GM20431 (cell line): ENCODE results near the gene PKD1.
"Not testable (repeated sequence)": the region's sequence is repeated elsewhere in the genome, so short reads cannot be mapped to it uniquely, and the experiment has no call there.

ENCODE experiments used
- in situ Hi-C: fragments of 300-500 bp; cut with MseI, MboI; formaldehyde crosslinking; loops from one replicate; pipeline ENCODE4 v1.15.0; 2020; ENCODE audit warnings: low sequenced_read_pairs; ENCODE audit not compliant: unreplicated experiment

The PKD1 gene

GRCh38 chr16:2135770-2136490, at the start of gene PKD1:
PKD1 (minus strand) TSS chr16:2135898; CDS start chr16:2135689, 209 bp downstream.
- in situ Hi-C loops, result not testable (repeated sequence)

GRCh38 chr16:2184962-2185361, 49.3 kb upstream of the PKD1 start:
- in situ Hi-C loops, result no loop called here

- in situ Hi-C loops, result no loop called here
These were observed 48.6 kb upstream of the PKD1 start for GRCh38 chr16:2184346-2184745.

DNA sequence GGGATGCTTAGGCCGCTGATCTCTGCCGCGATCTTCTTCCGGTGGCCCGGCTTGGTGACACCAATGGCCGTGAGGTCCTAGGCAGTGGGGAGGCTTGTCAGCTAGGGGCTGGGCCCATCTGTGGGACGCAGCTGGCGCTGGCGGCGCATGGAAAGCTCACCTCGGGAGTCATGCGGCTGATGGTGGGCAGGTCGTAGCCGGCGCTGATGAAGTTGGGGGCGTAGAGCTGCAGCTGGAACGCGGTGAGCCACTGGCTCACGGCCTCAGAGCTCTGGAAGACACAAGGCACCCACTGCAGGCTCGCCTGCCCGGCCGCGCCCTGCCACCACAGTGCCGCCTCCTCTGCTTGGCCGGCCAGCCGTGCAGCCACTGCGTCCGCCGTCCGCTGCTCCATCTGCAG, 48.0 kb upstream of the PKD1 start:
- in situ Hi-C loops, result no loop called here

DNA sequence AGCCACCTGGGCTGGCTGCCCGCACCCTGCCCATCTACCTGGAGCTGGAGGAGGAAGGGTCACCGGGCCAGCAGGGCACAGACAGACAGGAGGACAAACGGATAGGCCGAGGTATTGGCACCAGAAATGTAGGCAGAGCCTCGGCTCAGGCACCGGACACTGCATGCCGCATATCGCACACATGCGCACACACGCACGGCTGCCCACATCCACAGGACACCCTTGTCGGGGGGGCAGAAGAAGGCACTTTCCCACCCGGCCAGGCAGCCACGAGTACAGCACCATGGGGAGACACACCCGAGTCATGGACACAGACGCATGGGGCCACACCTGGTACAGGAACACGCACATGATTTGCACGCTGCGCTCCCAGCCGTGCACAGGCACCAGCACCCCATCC, 46.3 kb upstream of the PKD1 start:
- in situ Hi-C loops, result no loop called here

DNA sequence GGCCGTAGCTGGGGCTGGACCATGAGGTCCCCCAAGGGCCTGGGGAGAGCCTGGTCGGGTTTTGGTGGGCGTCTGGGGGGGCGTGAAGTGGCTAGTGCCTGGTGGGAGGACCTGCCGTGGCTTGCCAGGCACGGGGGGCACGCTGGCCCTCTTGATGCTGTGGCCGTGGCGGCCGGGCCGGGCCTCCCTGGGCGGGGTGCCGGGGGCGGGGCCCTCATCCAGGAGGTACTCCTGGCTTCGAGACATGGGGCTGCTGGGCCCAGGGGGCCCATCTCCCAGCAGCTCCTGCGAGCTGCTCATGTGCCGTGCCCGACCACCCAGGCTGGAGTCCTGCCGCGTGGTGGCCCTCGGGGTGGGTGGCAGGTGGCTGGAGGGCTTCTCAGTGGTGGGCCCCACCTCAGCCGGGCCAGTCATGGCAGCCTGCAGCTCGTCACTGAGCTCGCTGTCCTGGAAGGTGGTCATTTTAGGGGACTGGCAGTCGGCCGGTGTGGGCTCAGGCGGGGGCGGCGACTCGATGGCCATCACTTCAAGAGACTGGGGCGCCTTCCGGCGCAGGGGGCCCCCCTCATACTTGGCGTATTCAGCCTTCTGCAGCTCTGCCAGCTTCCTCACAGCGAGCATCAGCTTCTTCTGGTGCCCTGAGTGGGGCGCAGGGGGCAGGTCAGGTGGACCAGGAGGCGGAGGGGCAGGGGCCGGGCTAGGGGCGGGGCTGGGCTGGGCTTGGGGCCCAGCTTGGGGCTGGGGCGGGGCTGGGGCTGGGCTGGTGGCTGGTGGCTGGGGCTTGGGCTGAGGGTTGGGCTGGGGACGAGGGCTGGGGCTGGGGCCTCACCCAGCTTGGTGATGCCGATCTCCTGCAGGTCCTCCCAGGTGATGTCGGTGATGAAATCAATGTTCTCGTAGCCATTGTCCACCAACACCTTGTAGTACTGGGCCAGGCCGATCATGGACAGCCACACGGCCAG, 45.5 kb upstream of the PKD1 start:
- in situ Hi-C loops, result no loop called here

GRCh38 chr16:2180461-2180860, 44.8 kb upstream of the PKD1 start:
- in situ Hi-C loops, result no loop called here

DNA sequence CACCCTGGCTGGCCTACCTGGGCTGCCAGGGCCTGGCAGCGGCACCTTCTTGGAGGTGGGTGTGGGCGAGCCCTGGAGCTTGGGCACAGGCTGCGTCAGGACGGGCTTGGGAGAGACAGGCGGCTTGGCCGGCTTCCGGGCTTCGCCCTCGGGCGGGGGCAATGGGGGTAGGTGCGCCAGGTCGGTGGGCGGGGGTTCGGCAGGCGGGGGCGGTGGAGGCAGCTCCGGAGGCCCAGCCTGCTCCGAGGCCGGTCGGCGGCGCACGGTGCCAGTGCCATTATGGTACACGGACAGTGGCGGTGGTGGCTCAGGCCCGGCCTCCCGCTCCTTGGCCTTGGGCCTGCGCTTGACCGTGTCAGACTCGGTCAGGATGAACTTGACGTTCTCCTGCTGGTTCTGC, 43.9 kb upstream of the PKD1 start:
- in situ Hi-C loops, result no loop called here

- in situ Hi-C loops, result no loop called here
These were observed 43.4 kb upstream of the PKD1 start for GRCh38 chr16:2179107-2179501.

- in situ Hi-C loops, result no loop called here
These were observed 42.8 kb upstream of the PKD1 start for GRCh38 chr16:2178321-2179106.

DNA sequence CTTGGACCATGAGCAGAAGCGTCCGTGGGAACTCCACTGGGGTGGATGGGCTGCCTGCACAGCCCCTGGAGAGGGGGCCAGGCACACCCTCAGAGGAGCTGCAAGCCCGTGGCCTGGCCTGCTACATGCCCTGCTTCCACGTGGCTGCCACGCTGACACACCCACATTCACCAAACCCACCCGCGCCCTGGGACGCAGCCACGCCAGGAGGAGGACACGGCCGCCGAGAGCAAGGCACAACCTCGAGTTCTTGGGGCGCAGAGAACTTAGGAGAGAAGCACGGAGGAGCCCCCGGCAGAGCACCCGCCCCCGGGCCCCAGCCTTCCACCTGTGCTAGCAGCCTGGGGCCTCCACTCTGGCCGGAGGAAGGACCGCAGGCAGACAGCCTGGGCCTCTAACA, 41.9 kb upstream of the PKD1 start:
- in situ Hi-C loops, result no loop called here

GRCh38 chr16:2177101-2177500, 41.4 kb upstream of the PKD1 start:
- in situ Hi-C loops, result no loop called here

GRCh38 chr16:2176047-2176446, 40.3 kb upstream of the PKD1 start:
- in situ Hi-C loops, result no loop called here

DNA sequence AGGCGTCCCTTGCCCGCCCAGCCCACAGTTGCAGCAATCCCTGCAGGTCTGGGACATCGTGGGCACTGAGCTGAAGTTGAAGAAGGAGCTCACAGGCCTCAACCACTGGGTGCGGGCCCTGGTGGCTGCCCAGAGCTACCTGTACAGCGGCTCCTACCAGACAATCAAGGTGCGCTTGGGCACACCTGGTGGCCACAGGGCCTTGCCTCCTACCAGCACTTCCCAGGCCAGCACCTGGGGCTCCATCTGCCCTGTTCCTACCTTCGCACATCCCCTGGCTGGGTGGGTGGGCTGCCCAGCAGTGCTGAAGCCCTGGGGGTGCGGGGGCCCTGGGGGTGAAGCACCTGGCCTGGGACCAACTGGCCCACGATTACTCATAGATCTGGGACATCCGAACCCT, 39.8 kb upstream of the PKD1 start:
- in situ Hi-C loops, result no loop called here

DNA sequence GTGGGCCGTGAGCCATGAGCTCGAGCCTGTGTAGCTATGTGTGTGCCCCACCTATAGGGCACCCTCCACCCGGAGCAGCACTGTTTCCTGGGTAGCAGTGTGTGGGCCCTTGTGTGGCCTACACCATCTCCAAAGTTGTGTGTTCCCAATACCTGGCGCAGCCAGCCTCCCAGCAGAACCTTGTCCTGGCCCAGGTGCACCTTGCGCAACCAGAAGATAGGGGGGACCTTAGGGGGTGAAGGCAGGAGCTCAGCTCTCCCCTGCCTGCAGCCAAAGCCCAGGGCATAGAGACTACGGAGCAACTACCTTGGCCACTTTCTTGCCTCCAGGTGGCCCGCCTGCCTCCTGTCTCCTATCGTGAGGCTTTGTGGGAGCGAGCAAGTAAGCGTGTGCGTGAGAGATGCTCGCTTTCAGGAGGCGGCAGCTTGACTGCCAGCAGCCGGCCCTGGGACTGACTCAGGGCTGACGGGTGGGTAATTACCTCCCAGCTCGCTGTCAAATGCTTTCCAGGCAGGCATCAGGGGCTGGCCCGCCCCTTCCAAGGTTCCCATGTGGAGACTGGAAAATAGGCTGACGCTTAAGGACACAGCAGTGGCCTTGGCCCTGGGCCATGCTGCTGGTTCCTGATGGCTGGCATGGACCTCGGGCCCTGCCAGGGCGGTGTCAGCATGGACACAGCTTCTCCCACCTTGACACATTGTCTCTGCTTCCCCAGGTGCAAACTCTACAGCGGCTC, 38.9 kb upstream of the PKD1 start:
- in situ Hi-C loops, result no loop called here

- in situ Hi-C loops, result no loop called here
These were observed 38.2 kb upstream of the PKD1 start for GRCh38 chr16:2173916-2174315.

DNA sequence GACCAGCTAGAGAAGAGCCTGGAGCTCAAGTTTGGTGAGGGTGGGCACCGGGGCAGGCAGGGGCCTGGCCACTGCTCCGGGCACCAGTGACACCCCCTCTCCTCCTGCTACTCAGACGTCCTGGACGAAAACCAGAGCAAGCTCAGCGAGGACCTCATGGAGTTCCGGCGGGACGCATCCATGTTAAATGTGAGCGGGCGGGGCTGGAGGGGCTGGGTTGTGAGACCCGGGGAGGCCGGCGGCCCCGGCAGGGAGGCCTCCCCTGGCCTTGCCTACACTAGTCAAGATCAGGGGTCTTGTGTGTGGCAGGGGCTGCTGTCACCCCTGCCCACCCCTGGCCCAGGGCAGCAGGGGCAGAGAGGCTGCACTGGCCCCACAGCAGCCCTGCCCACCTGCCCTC, 37.7 kb upstream of the PKD1 start:
- in situ Hi-C loops, result no loop called here

GRCh38 chr16:2172688-2173335, 37.1 kb upstream of the PKD1 start:
- in situ Hi-C loops, result no loop called here

DNA sequence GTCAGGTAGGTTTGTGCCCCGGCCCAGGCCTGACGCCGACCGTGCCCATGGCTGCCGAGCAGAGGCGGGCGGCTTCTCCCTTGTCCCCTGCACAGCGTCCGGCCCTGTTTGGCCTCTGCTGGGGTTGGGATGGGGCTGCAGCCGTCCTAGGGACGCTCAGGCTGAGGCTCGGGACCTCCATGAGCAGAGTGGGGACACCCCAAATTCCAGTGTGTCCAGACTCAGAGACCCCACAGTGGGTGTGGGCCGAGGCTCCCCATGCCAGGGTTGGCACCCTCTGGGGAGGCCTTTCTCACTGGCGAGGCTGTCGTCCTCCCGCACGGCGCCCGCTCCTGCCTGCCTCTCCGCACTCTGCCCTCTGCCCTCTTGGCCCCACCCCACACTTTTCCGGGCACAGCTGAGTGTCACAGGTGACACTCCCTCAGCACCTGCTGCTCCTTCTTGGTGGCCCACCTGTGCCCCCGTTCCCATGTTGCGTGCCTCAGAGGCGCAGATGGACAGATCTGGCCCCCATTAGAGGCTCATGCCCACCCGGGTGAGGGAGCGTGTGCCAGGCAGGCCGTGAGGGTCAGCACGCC, 36.0 kb upstream of the PKD1 start:
- in situ Hi-C loops, result no loop called here
